ENCODE results near the gene GREB1. TPM values are rescaled to one million over a fixed set of nuclear protein-coding genes. Genes with fewer than 3 reads are reported as not detected.

GREB1 gene
- total RNA-seq, 1 donor: under 0.01 TPM

- DNase-seq (ENCODE audit: low read depth): no peak
- H3K4me3 ChIP-seq (ENCODE audit: low read depth, low read length): no peak overlapping the region
- TF ChIP-seq, protein P1, sequence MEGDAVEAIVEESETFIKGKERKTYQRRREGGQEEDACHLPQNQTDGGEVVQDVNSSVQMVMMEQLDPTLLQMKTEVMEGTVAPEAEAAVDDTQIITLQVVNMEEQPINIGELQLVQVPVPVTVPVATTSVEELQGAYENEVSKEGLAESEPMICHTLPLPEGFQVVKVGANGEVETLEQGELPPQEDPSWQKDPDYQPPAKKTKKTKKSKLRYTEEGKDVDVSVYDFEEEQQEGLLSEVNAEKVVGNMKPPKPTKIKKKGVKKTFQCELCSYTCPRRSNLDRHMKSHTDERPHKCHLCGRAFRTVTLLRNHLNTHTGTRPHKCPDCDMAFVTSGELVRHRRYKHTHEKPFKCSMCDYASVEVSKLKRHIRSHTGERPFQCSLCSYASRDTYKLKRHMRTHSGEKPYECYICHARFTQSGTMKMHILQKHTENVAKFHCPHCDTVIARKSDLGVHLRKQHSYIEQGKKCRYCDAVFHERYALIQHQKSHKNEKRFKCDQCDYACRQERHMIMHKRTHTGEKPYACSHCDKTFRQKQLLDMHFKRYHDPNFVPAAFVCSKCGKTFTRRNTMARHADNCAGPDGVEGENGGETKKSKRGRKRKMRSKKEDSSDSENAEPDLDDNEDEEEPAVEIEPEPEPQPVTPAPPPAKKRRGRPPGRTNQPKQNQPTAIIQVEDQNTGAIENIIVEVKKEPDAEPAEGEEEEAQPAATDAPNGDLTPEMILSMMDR (IDR thresholded peaks at IDR 0.05; ENCODE audit: insufficient read depth, low read depth, low read length): no peak
Measured at GRCh38 chr2:11508279-11508678, 25.6 kb upstream of the GREB1 start.

GRCh38 chr2:11509657-11510360 lies 24.0 kb upstream of the GREB1 start:
- TF ChIP-seq, protein P1 (IDR thresholded peaks at IDR 0.05; ENCODE audit: insufficient read depth, low read depth, low read length): no peak
- no peak for DNase-seq (ENCODE audit: low read depth)
- no peak overlapping the region for H3K4me3 ChIP-seq (ENCODE audit: low read depth, low read length)

DNA sequence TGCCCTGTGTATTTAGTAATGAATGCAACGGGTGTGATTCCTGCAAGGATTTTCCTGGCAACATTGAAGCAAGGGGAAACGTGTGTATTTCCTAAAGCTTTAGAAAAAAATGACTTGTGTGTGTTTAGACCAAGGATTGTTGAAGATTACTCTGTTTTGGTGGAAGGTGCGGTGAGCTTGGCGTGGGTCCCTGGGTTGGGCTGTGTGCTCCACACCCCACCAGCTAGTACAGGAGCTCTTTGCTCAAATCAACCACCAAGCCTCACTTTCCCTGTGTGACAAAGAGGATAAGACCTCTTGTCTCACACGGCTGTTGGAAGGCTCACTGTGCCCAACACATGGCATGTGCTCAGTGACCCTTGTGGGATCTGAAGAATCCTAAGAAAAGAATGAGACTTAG lies 21.4 kb upstream of the GREB1 start:
- DNase-seq (ENCODE audit: low read depth): no peak
- TF ChIP-seq, protein P1 (IDR thresholded peaks at IDR 0.05; ENCODE audit: insufficient read depth, low read depth, low read length): no peak

DNA sequence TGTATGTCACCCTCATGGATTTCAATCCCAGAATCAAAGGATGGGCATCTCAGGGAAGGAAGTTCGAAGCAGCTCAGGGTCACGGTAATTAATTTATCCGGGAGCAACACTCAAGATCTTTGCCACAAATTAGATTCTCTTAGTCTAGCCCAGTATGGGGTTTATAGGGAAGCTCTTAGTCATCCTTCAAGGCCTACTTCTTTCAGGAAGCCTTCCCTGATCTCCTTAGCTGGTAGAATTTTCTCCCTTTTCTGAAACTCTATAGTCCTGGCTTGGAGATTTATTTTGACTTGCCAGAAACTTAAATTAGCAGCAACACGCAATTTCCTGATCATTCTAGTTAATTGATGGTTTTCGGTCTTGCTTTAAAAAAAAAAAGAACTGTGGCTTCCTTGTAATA lies 20.5 kb upstream of the GREB1 start:
- TF ChIP-seq, protein P1 (IDR thresholded peaks at IDR 0.05; ENCODE audit: insufficient read depth, low read depth, low read length): no peak
- no peak overlapping the region for H3K4me3 ChIP-seq (ENCODE audit: low read depth, low read length)
- no peak for DNase-seq (ENCODE audit: low read depth)

More for the DNA sequence above, 21.4 kb upstream of the GREB1 start:
- no peak overlapping the region for H3K4me3 ChIP-seq (ENCODE audit: low read depth, low read length)

GRCh38 chr2:11514081-11514730 lies 19.6 kb upstream of the GREB1 start:
- TF ChIP-seq, protein P1 (IDR thresholded peaks at IDR 0.05; ENCODE audit: insufficient read depth, low read depth, low read length): no peak
- no peak for DNase-seq (ENCODE audit: low read depth)
- no peak overlapping the region for H3K4me3 ChIP-seq (ENCODE audit: low read depth, low read length)

DNA sequence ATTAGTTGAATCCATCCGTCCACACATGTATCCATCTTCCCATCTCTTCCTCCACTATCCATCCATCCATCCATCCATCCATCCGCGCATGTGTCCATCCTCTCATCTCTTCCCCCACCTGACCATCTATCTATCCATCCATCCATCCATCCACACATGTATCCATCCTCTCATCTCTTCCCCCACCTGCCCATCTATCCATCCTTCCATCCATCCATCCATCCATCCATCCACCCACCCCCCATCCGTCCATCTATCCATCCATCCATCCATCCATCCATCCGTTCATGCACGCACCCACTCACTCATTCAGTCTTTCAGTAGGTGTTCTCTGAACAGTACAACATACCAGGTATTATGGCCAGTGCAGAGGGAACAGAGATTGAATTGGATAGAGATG lies 18.9 kb upstream of the GREB1 start:
- TF ChIP-seq, protein P1 (IDR thresholded peaks at IDR 0.05; ENCODE audit: insufficient read depth, low read depth, low read length): no peak
- no peak for DNase-seq (ENCODE audit: low read depth)
- no peak overlapping the region for H3K4me3 ChIP-seq (ENCODE audit: low read depth, low read length)
